DMS153 treated with DMSO at 0.1 percent for 48 hours (cell line): ENCODE data around the gene ATP1B1.
"Not testable (repeated sequence)": the region's sequence is repeated elsewhere in the genome, so short reads cannot be mapped to it uniquely, and the experiment has no call there.

Experiments used
- DNase-seq: peaks from one replicate; lab custom pipeline; 2025; ENCODE audit not compliant: unreplicated experiment; lab: John Stamatoyannopoulos, UW

Gene ATP1B1

DNA sequence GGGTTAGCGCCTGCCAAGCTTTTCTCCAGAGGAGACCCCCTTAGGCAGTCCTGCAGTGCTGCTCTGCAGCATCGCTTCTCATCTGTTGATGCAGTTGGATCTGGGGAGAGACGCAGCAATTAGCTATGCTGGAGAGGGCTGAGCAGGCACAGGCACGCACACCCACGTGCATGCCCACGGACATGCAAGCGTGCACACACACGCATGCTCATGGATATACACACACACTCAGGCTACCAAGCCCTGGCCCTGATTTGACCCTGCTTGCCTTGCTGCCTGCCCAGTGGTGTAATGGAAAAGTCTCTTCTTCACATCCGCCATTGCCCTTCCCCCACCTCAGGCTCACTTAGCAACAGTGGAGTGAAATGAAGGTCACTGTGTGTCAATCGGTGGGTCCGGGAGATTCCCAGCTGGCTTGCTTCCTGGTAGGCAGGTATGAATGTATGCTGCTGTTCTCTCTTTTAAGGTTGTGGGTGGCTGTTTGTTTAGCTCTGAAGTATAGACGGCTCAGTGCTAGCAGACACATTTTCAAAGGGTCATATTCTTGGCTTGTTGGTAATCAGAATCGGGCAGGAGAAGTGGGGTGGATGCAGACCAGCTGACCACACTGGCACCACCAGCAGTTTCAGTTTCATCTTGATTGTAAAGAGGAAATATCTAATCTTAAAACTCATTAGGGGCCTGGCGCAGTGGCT, 9.5 kb downstream of the ATP1B1 start:
- DNase-seq, result no peak

- DNase-seq, result no peak
These were observed 10.5 kb downstream of the ATP1B1 start for GRCh38 chr1:169117014-169117413.

- DNase-seq, result no peak
These were observed 11.1 kb downstream of the ATP1B1 start for GRCh38 chr1:169117599-169117998.

GRCh38 chr1:169118227-169118626, 11.7 kb downstream of the ATP1B1 start:
- DNase-seq, result no peak

- no peak for DNase-seq
These were observed 12.9 kb downstream of the ATP1B1 start for GRCh38 chr1:169119405-169119804.

- DNase-seq, result no peak
These were observed 13.6 kb downstream of the ATP1B1 start for GRCh38 chr1:169120066-169120465.

DNA sequence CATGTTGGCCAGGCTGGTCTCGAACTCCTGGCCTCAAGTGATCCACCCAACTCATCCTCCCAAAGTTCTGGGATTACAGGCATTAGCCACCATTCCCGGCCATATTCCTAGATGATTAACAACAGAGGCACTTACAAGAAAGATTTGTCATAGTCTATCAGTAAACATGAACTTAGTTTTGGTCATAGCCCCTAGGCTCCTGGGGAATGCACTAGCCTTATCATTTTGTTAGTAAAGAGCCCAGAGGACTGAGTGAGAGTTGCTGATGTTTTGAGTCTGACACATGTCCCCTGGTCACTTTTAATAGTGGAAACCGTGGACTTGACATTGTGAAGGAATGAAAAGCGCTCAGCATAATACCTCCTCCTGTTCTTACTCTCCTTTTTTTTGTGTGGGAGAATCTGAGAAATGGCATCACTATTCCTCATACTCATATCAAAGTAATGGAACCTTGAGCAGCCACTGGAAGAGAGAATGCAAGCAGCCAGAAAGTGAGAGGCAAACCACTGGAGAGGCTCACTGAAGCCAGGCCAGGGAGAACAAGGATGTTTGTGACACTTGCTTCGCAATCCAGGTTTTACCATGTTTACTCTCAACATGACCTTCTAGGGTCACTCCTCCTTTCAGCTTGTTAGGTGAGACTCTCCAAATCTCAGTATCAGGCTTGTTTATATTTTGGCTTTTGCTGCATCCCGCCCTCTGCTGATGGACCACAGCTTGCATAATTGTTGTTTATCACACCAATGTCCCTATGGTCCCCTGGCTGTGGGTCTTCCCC, 14.8 kb downstream of the ATP1B1 start:
- DNase-seq, result no peak

- no peak for DNase-seq
These were observed 16.5 kb downstream of the ATP1B1 start for GRCh38 chr1:169122976-169123375.

- no peak for DNase-seq
These were observed 18.0 kb downstream of the ATP1B1 start for GRCh38 chr1:169124459-169124858.

- DNase-seq, result not testable (repeated sequence)
These were observed 19.1 kb downstream of the ATP1B1 start for GRCh38 chr1:169125597-169125996.

- DNase-seq, result no peak
These were observed 19.8 kb downstream of the ATP1B1 start for GRCh38 chr1:169126335-169126734.

DNA sequence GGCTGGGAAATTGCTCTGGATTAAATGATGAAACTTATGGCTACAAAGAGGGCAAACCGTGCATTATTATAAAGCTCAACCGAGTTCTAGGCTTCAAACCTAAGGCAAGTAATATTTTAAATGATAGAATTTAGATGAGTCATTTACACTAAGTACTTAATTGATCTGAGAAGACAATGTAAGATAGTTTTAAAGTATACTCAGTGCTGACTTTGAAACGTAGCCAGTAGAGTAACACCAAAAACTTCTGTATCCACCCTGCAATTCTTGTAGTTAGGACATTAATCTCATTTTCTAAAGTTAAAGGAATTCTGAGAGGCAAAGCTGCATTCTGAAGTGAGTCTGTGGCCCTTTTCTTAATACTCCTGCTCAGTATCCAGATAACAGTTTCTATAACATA, 20.8 kb downstream of the ATP1B1 start:
- DNase-seq, result no peak

- DNase-seq, result no peak
These were observed 22.1 kb downstream of the ATP1B1 start for GRCh38 chr1:169128562-169128961.

- DNase-seq, result no peak
These were observed 22.8 kb downstream of the ATP1B1 start for GRCh38 chr1:169129109-169129784.

DNA sequence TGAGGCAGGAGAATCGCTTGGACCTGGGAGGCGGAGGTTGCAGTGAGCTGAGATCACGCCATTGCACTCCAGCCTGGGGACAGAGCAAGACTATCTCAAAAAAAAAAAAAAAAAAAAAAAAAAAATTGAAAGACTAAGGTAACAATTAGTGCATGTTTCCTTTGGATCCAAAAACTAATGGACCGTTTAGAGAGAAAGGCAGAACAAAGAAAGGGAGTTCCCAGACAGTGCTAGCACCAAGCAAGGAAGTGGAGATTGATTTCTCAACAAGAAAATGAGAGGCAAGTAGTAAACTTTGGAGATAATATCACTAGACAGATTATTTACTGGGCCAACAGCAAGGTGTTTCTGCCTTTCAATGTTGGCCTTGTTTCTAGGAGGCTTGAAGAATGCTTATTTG, 24.2 kb downstream of the ATP1B1 start:
- DNase-seq, result no peak

DNA sequence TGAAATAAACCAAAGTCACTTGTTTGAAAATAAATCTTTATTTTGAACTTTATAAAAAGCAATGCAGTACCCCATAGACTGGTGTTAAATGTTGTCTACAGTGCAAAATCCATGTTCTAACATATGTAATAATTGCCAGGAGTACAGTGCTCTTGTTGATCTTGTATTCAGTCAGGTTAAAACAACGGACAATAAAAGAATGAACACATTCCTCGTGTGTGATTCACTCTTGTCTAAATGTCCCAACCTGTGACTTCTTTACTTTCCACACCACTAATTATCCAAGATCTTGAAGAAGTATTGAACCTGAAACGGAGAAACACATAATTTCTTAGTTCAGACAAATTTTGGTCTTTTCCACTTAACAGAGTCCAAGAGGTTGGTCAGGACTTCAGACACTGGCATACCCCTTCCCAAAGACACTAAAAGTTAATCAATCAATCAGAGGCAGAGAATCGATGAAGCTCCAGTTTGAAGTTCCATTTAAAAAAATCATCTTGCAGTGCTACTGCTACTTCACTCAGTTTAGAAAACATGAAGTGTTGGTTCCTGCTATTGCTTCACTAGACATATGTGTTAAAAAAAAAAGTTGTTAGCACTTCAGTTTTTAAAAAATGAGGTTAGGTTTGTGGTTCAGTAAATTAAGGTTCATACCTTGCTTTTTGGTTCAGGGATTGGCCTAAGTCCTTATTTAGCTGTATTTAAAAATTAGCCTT, 26.2 kb downstream of the ATP1B1 start:
- DNase-seq, result no peak

GRCh38 chr1:169133228-169133576, 26.7 kb downstream of the ATP1B1 start:
- no peak for DNase-seq

DNA sequence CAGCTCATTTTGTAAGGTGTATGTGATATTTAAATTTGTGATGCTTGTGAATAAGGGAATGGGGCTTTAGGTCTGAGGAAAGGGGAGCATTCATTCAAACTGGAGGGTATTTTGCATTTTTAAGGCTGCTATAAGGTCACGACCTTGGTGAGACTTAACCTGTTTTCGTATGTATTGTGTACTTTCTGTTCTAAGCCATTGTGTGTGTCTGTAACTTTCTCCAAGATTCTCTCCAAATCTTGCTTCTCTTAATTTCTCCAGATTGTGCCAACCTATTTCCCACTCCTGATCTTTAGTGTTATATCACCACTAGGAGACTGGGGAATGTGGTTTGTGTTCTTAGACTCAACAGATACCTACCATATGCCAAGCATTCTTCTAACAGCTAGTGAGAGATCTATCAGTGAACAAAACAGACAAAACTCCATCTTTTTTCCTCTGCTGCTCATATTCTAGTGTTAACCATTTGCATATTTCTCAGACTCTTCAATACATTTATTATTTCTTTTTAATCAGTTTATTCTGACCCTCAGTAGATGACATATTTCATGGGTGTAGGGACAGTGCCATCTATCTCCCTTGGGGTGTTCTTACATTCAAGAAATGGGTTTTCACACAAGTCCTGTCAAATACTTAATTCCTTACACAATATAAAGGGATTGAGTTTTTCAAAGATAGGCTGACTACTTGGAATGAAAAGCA, 27.5 kb downstream of the ATP1B1 start:
- DNase-seq, result no peak

DNA sequence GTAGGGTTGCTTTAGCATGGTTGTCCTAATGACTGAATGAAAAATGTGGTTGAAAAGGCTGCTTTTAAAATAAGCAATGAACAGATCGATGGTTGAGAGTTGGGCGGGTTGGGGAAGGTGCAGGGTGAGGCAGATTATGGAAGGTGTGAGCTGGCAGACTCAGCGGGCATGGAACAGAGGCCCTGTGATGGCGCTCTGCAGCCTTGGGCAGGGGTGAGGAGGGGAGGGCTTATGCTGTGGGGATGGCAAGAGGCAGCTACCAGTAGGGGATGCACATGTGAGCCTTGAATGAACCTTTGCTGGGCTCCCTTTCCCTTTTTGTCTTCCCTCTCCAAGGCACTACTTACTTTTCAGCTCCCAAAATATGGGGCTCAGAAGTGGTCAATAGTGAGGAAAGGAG, 30.9 kb downstream of the ATP1B1 start:
- DNase-seq, result no peak

DNA sequence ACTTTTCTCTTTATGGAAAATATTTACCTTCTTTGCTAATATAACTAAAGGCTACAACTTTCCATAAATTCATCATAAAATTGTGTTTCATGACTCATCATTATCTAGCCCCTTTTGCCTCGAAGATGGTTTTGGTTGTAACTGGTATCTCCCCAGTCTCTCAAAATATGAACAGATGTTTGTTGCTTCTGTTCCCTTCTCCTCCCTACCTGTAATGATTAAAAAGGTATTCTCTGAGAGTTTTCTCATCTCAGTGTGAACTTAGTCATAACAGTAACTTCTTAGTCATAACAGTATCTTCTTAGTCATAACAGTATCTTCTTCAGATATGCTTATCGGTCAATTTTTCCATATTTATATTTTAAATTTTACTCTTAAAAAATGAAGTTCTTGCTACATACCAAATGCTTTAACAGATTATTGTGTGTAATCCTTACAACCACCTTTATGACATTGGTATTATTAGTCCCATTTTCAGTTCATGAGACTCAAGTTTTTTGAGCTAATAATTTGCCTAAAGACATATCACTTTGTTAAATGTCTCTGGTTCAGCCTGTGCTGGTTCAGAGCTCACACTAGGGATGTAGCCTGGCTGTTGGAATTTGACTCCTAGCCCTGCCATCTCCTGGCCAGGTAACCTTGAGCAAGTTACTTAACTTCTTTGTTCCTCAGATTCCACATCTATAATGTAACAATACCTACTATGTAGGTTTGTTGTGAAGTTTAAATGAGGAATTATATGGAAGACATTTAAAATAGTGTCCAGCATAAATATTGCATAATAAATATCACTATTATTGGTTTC, 32.6 kb downstream of the ATP1B1 start:
- no peak for DNase-seq
